ENCODE results near the gene RELT.
"Not testable (repeated sequence)": the region's sequence is repeated elsewhere in the genome, so short reads cannot be mapped to it uniquely, and the experiment has no call there.

Gene RELT

GRCh38 chr11:73404506-73405145 lies 28.4 kb downstream of the RELT start:
- DNase-seq, result no peak

GRCh38 chr11:73405146-73405510 lies 28.9 kb downstream of the RELT start:
- DNase-seq, result no peak

GRCh38 chr11:73406131-73406530 lies 29.9 kb downstream of the RELT start:
- DNase-seq, result no peak

- no peak for DNase-seq
Measured at GRCh38 chr11:73406619-73407018, 30.4 kb downstream of the RELT start.

- no peak for DNase-seq
Measured at GRCh38 chr11:73409431-73409830, 33.2 kb downstream of the RELT start.

GRCh38 chr11:73410627-73411026 lies 34.4 kb downstream of the RELT start:
- no peak for DNase-seq

GRCh38 chr11:73411031-73411430 lies 34.8 kb downstream of the RELT start:
- no peak for DNase-seq

GRCh38 chr11:73412308-73412707 lies 36.1 kb downstream of the RELT start:
- no peak for DNase-seq

GRCh38 chr11:73413256-73413655 lies 37.1 kb downstream of the RELT start:
- no peak for DNase-seq

- no peak for DNase-seq
Measured at GRCh38 chr11:73414977-73415651, 38.9 kb downstream of the RELT start.

GRCh38 chr11:73415854-73416615 lies 39.8 kb downstream of the RELT start:
- no peak for DNase-seq

- no peak for DNase-seq
Measured at GRCh38 chr11:73416786-73417185, 40.6 kb downstream of the RELT start.

GRCh38 chr11:73420136-73420535 lies 43.9 kb downstream of the RELT start:
- DNase-seq, result no peak

GRCh38 chr11:73422886-73423285 lies 46.7 kb downstream of the RELT start:
- DNase-seq, result no peak

GRCh38 chr11:73423506-73423905 lies 47.3 kb downstream of the RELT start:
- no peak for DNase-seq

- DNase-seq, result no peak
Measured at GRCh38 chr11:73425108-73425507, 48.9 kb downstream of the RELT start.

- DNase-seq, result no peak
Measured at GRCh38 chr11:73426219-73426850, 50.1 kb downstream of the RELT start.

- DNase-seq, result no peak
Measured at GRCh38 chr11:73428227-73428626, 52.0 kb downstream of the RELT start.

GRCh38 chr11:73428699-73429098 lies 52.5 kb downstream of the RELT start:
- DNase-seq, result no peak

- DNase-seq, result no peak
Measured at GRCh38 chr11:73429121-73429750, 53.0 kb downstream of the RELT start.

- DNase-seq, result no peak
Measured at GRCh38 chr11:73430326-73430725, 54.1 kb downstream of the RELT start.

- no peak for DNase-seq
Measured at GRCh38 chr11:73431396-73431795, 55.2 kb downstream of the RELT start.

- not testable (repeated sequence) for DNase-seq
Measured at GRCh38 chr11:73436859-73437258, 60.7 kb downstream of the RELT start.
